Mesenchymal stem cell (in vitro differentiated cells and primary cell): ENCODE data around the gene MAPKBP1.

Source experiments
- DNase-seq: peaks from one replicate; pipeline ENCODE4 v3.0.0-alpha.2; 2013
- H2AFZ ChIP-seq: one replicate; pipeline ENCODE4 v1.6.1; 2013; ENCODE audit warnings: low read depth, mild to moderate bottlenecking, control low read depth, inconsistent platforms, low read length, moderate library complexity
- H2AK5ac ChIP-seq: 2 replicates; pipeline ENCODE4 v1.6.1; 2013; ENCODE audit warnings: low read length, moderate library complexity, mild to moderate bottlenecking, inconsistent platforms; ENCODE audit not compliant: severe bottlenecking
- H2BK120ac ChIP-seq: one replicate; pipeline ENCODE4 v1.6.1; 2013; ENCODE audit warnings: low read depth, mild to moderate bottlenecking, inconsistent platforms, low read length, moderate library complexity
- H2BK12ac ChIP-seq, 2 experiments: one replicate each; pipeline ENCODE4 v1.6.1; 2013; ENCODE audit warnings: inconsistent platforms in 2 of 2, low read length in 2 of 2, mild to moderate bottlenecking in 2 of 2, moderate library complexity in 2 of 2, control low read depth in 1 of 2
- H2BK15ac ChIP-seq: one replicate; pipeline ENCODE4 v1.6.1; 2013; ENCODE audit warnings: mild to moderate bottlenecking, low read depth, inconsistent platforms; ENCODE audit not compliant: poor library complexity, severe bottlenecking
- H2BK5ac ChIP-seq: 2 replicates; pipeline ENCODE4 v1.6.1; 2013; ENCODE audit warnings: low read depth, mild to moderate bottlenecking, low read length, control low read depth, inconsistent platforms; ENCODE audit not compliant: poor library complexity, severe bottlenecking
- H3K14ac ChIP-seq, 2 experiments: one replicate each; pipeline ENCODE4 v1.6.1; 2013; ENCODE audit warnings: inconsistent platforms in 2 of 2, low read length in 2 of 2, control low read depth in 1 of 2, mild to moderate bottlenecking in 1 of 2, moderate library complexity in 1 of 2
- H3K18ac ChIP-seq, 2 experiments: one replicate each; pipeline ENCODE4 v1.6.1; 2013; ENCODE audit warnings: inconsistent platforms in 2 of 2, low read length in 2 of 2, control low read depth in 1 of 2, low read depth in 1 of 2, mild to moderate bottlenecking in 1 of 2
- H3K23ac ChIP-seq, 2 experiments: one replicate each; pipeline ENCODE4 v1.6.1; 2013; ENCODE audit warnings: inconsistent platforms in 2 of 2, low read length in 2 of 2, mild to moderate bottlenecking in 2 of 2, moderate library complexity in 2 of 2, control low read depth in 1 of 2
- H3K27ac ChIP-seq: 2 replicates; pipeline ENCODE4 v1.5.1; 2013; ENCODE audit warnings: mild to moderate bottlenecking, moderate library complexity, low read length, control low read depth, inconsistent platforms; ENCODE audit not compliant: poor library complexity, severe bottlenecking
- H3K27me3 ChIP-seq, 2 experiments: 2 replicates each; pipeline versions ENCODE4 v1.6.1 to v1.7.0; 2013; ENCODE audit warnings: low read length in 2 of 2, mild to moderate bottlenecking in 2 of 2, moderate library complexity in 2 of 2, control low read depth in 1 of 2, inconsistent platforms in 1 of 2; ENCODE audit not compliant: control insufficient read depth in 1 of 2, insufficient read depth in 1 of 2
- H3K36me3 ChIP-seq, 2 experiments: 2 replicates each; pipeline versions ENCODE4 v1.6.1 to v1.7.0; 2013; ENCODE audit warnings: low read length in 2 of 2, control low read depth in 1 of 2, inconsistent platforms in 1 of 2, low read depth in 1 of 2, mild to moderate bottlenecking in 1 of 2; ENCODE audit not compliant: insufficient read depth in 2 of 2, control insufficient read depth in 1 of 2
- H3K4ac ChIP-seq, 2 experiments: one replicate each; pipeline ENCODE4 v1.6.1; 2013; ENCODE audit warnings: inconsistent platforms in 2 of 2, low read length in 2 of 2, mild to moderate bottlenecking in 2 of 2, moderate library complexity in 2 of 2, control low read depth in 1 of 2, low read depth in 1 of 2
- H3K4me1 ChIP-seq: 2 replicates; pipeline ENCODE4 v1.6.1; 2013; ENCODE audit warnings: low read depth, low read length, control low read depth; ENCODE audit not compliant: control insufficient read depth, insufficient read depth
- H3K4me2 ChIP-seq: 2 replicates; pipeline ENCODE4 v1.6.1; 2013; ENCODE audit warnings: low read length, mild to moderate bottlenecking, inconsistent platforms; ENCODE audit not compliant: poor library complexity, severe bottlenecking
- H3K4me3 ChIP-seq, 2 experiments: 2 replicates each; pipeline versions ENCODE4 v1.5.1 to v1.7.0; 2013; ENCODE audit warnings: low read length in 2 of 2, mild to moderate bottlenecking in 2 of 2, control low read depth in 1 of 2, low read depth in 1 of 2; ENCODE audit not compliant: insufficient read depth in 1 of 2
- H3K79me1 ChIP-seq: replicated peaks from 2 replicates; pipeline ENCODE4 v1.6.1; 2013; ENCODE audit warnings: mild to moderate bottlenecking, control low read depth, low read length, inconsistent platforms; ENCODE audit not compliant: poor library complexity, severe bottlenecking
- H3K9ac ChIP-seq: 2 replicates; pipeline ENCODE4 v1.7.0; 2013; ENCODE audit warnings: mild to moderate bottlenecking, low read length, moderate library complexity
- H3K9me3 ChIP-seq: 2 replicates; pipeline ENCODE4 v1.7.0; 2013; ENCODE audit warnings: mild to moderate bottlenecking, low read length; ENCODE audit not compliant: control insufficient read depth
- H4K8ac ChIP-seq: one replicate; pipeline ENCODE4 v1.6.1; 2013; ENCODE audit warnings: inconsistent platforms, mild to moderate bottlenecking, low read length, moderate library complexity
- H4K91ac ChIP-seq: one replicate; pipeline ENCODE4 v1.6.1; 2013; ENCODE audit warnings: mild to moderate bottlenecking, low read length, inconsistent platforms
- WGBS: methylation state at CpG from one replicate; pipeline ENCODE4 v1.1.7; 2013; ENCODE audit warnings: mixed read lengths; 5-methylcytosine and 5-hydroxymethylcytosine counted together

The MAPKBP1 gene

DNA sequence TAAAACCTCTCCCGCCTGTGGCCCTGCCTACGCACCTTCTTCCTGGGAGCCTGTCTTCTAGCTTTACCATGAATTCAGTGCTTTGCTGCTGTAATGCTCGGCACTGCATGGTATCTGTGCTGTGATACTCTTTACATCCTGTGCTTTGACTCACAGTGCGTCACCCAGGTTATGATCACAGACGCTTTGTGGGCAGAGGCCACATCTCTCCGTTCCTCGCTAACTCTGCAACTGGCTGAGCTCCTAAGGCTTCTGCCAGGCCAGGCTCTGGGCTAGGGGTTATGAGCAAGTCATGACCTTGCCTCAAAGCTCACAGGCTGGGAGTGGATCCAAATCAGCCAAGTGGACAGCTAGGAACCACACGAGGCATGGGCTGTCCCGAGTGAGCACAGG lies 96.4 kb downstream of the MAPKBP1 start:
- Histone ChIP-seq H4K91ac (no peak overlapping the region), H3K4me3 (no peak overlapping the region), H3K18ac (no peak overlapping the region), H2BK120ac (no peak overlapping the region), H3K4ac (no peak overlapping the region), H4K8ac (no peak overlapping the region), H2AFZ (no peak overlapping the region), H2BK5ac (peak overlapping the region; percentile 4), H3K27me3 (peaks cover 0 to 41% of the 10 kb centered on the region in 2 experiments), H3K9ac (no peak overlapping the region), H3K4me1 (peaks cover 26% of the 10 kb centered on the region), H2AK5ac (no peak overlapping the region), H3K14ac (peak overlapping the region in 1 of 2 experiments; percentile 37), H3K4me2 (no peak overlapping the region), H3K27ac (peak overlapping the region; percentile 8), H2BK15ac (no peak overlapping the region), H3K9me3 (no peaks in the 10 kb centered on the region), H3K79me1 (no peaks in the 10 kb centered on the region), H2BK12ac (no peak overlapping the region), H3K36me3 (peaks cover 0 to 64% of the 10 kb centered on the region in 2 experiments), H3K23ac (no peak overlapping the region)
- 73% methylated on average over 9 of the region's 9 CpGs for WGBS
- peak; percentile 41 for DNase-seq

DNA sequence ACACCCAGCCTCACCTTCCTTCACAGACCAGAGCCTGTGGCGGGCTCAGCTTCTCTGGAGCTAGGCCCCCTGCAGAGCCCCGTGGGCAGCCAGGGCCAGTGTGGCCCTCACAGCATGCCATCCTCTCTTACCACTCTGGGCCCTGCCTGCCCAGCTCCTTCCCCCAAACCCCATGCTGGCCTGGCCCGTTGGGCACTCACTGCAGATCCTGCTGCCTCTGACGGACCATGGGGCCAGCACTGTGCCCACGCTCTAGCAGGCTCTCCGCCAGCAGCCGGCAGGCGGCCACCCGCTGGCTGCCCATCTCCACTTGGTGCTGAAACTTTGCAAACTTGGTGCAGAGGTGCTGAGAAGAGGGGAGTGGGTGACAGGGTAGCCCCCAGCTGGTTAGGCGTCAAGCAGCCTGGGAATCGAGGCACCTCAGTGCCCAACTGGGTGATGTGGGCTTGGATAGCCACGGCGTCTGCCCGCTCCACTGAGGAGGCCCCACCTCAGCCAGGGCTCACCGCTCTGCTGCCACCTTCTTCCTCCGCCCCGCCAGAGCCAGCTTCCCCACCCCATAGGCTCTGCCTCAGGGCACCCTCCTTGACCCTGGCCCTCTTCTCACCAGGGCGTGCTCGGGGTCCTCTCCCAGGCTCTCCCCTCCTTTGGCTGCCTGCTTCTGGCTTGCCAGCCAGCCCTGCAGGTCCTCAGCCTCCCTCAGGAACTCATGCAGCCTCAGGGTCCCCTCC lies 97.1 kb downstream of the MAPKBP1 start:
- Histone ChIP-seq H3K27ac (peak overlapping the region; percentile 8), H4K8ac (no peak overlapping the region), H3K9ac (no peak overlapping the region), H2BK5ac (no peak overlapping the region), H3K18ac (no peak overlapping the region), H3K79me1 (no peaks in the 10 kb centered on the region), H2AK5ac (no peak overlapping the region), H3K36me3 (peaks cover 0 to 64% of the 10 kb centered on the region in 2 experiments), H3K14ac (no peak overlapping the region), H3K27me3 (peaks cover 0 to 41% of the 10 kb centered on the region in 2 experiments), H3K9me3 (no peaks in the 10 kb centered on the region), H3K23ac (no peak overlapping the region), H3K4ac (no peak overlapping the region), H3K4me2 (no peak overlapping the region), H2BK120ac (no peak overlapping the region), H4K91ac (no peak overlapping the region), H2BK15ac (no peak overlapping the region), H2AFZ (no peak overlapping the region), H3K4me3 (no peak overlapping the region), H3K4me1 (peaks cover 26% of the 10 kb centered on the region), H2BK12ac (no peak overlapping the region)
- no peak for DNase-seq
- WGBS: 91% methylated on average over 19 of the region's 19 CpGs

DNA sequence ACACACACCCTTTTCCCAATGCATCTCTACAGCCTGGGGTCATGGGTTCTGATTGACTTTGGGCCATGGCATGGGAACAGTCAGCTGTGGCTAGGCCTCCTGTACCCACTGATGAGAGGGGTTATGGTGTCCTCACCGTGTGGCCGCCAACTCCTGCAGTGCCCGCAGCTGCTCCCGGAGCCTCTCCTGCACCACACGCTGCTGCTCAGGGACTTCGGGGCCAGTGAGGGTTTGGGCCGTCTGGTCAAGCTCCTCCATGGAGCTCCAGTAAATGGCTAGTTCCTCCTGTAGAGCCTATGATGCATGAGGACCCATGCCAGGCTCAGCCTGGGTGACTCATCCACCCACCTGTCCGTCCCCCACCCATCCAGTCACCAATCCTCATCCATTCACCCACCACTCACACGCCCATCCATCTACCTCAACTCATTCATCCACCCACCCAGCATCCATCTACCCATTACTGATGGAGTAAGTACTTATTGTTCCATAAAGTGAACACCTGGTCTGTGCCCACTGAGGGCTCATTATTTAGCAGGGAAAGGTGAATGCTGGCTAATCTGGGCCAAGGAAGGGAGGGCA lies 98.0 kb downstream of the MAPKBP1 start:
- Histone ChIP-seq H2BK12ac (no peak overlapping the region), H3K79me1 (no peaks in the 10 kb centered on the region), H3K18ac (no peak overlapping the region), H2BK5ac (no peak overlapping the region), H3K27ac (no peak overlapping the region), H4K8ac (no peak overlapping the region), H3K4me3 (no peak overlapping the region), H4K91ac (no peak overlapping the region), H2BK15ac (no peak overlapping the region), H2AK5ac (no peak overlapping the region), H3K4ac (no peak overlapping the region), H3K9me3 (no peaks in the 10 kb centered on the region), H2AFZ (no peak overlapping the region), H3K23ac (no peak overlapping the region), H2BK120ac (no peak overlapping the region), H3K4me2 (no peak overlapping the region), H3K14ac (no peak overlapping the region), H3K9ac (no peak overlapping the region), H3K36me3 (peaks cover 0 to 64% of the 10 kb centered on the region in 2 experiments), H3K4me1 (peaks cover 26% of the 10 kb centered on the region), H3K27me3 (peaks cover 0 to 46% of the 10 kb centered on the region in 2 experiments)
- no peak for DNase-seq
- WGBS: 89% methylated on average over 9 of the region's 9 CpGs

DNA sequence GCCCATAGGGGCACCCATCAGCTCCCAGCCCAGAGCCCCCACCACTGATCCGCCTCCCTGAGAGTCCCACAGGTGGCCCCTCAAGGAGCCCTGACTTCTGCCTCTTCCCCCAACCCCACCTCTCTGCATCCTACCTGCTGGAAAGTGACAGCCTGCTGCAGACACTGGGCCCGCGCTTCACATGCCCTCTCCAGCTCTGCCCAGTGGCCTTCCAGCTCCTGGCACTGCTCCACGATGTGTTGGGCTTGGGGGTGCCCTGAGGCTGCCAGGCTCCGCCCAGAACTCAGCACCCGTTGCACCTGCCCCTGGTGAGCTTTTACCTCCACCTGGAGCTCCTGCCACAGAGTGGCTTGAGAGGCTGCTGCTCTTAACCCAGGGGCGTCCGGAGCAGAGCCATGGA lies 99.4 kb downstream of the MAPKBP1 start:
- Histone ChIP-seq H3K4me1 (peaks cover 26% of the 10 kb centered on the region), H3K9me3 (no peaks in the 10 kb centered on the region), H3K4ac (no peak overlapping the region), H2BK120ac (no peak overlapping the region), H3K23ac (no peak overlapping the region), H2BK12ac (no peak overlapping the region), H3K14ac (no peak overlapping the region), H4K91ac (no peak overlapping the region), H3K79me1 (no peaks in the 10 kb centered on the region), H4K8ac (no peak overlapping the region), H2BK15ac (no peak overlapping the region), H3K27ac (no peak overlapping the region), H2AK5ac (no peak overlapping the region), H2AFZ (no peak overlapping the region), H3K27me3 (peaks cover 0 to 34% of the 10 kb centered on the region in 2 experiments), H3K36me3 (peaks cover 0 to 63% of the 10 kb centered on the region in 2 experiments), H3K9ac (no peak overlapping the region), H3K4me3 (no peak overlapping the region), H2BK5ac (no peak overlapping the region), H3K4me2 (no peak overlapping the region), H3K18ac (no peak overlapping the region)
- DNase-seq: no peak
- WGBS: 90% methylated on average over 8 of the region's 8 CpGs
